Esophagus squamous epithelium (tissue), 5 donors: Measurements from ENCODE around the gene SMURF2. TPM values are rescaled to one million over a fixed set of nuclear protein-coding genes. Genes with fewer than 3 reads are reported as not detected.

Experiments used
- DNase-seq: peaks from one replicate; lab custom pipeline; 2025; lab: John Stamatoyannopoulos, UW
- H3K27ac ChIP-seq, 4 donors: fragments of 200-600 bp; sonication (generic); one replicate each; pipeline ENCODE4 v1.5.1; 2016 to 2019; ENCODE audit warnings: mild to moderate bottlenecking in 1 of 4
- H3K27me3 ChIP-seq, 4 donors: fragments of 200-600 bp; sonication (generic); 1 replicate in 3 of 4; 2 replicates in 1 of 4; pipeline versions ENCODE4 v1.5.1 to v1.6.0; 2017 to 2021; ENCODE audit warnings: antibody characterized with exemption in 1 of 4
- H3K36me3 ChIP-seq, 3 donors: fragments of 200-600 bp; sonication (generic); one replicate each; pipeline ENCODE4 v1.5.1; 2016 to 2019
- H3K4me1 ChIP-seq, 3 donors: fragments of 200-600 bp; sonication (generic); one replicate each; pipeline ENCODE4 v1.5.1; 2017 to 2019
- H3K4me3 ChIP-seq, 4 donors: fragments of 200-600 bp; sonication (generic); 1 replicate in 3 of 4; 2 replicates in 1 of 4; pipeline ENCODE4 v1.5.1; 2016 to 2019; ENCODE audit warnings: mild to moderate bottlenecking in 2 of 4, moderate library complexity in 1 of 4
- H3K9me3 ChIP-seq, 3 donors: fragments of 200-600 bp; sonication (generic); one replicate each; pipeline ENCODE4 v1.5.1; 2016 to 2019
- POLR2A ChIP-seq, 4 donors: fragments of 450-650 bp; IDR thresholded peaks; one replicate each; pipeline ENCODE4 v1.6.1; 2017; ENCODE audit warnings: antibody characterized with exemption in 4 of 4, mild to moderate bottlenecking in 4 of 4, moderate library complexity in 3 of 4
- WGBS, 2 donors: methylation state at CpG; one replicate each; pipeline ENCODE4 v1.1.5; 2018; 5-methylcytosine and 5-hydroxymethylcytosine counted together
- intact Hi-C: fragments of 100-400 bp; cut with DNase I; formaldehyde crosslinking; loops from one replicate; pipeline ENCODE4 v1.15.0; 2022
- total RNA-seq, 4 donors: library from RNA; depleted of rRNA; stranded (reverse); fragments of >200 nt; gene quantifications; one replicate each; pipeline ENCODE4 v1.1.0, GENCODE V29; 2016
- TF ChIP-seq, protein P1 (sequence below), 6 experiments: fragments of 450-650 bp in 4 of 6; fragments of 200-600 bp in 2 of 6; sonication (generic) in 2 of 6; IDR thresholded peaks; one replicate each; pipeline ENCODE4 v1.5.1; 2016 to 2019; ENCODE audit warnings: antibody characterized with exemption in 6 of 6, mild to moderate bottlenecking in 4 of 6, moderate library complexity in 4 of 6
- donor health status: DM: yes; HTN: yes; CAD: no.

The SMURF2 gene
- total RNA-seq, 4 donors from 2014 or later: 7.0 to 22.7 (median 13.0) TPM

DNA sequence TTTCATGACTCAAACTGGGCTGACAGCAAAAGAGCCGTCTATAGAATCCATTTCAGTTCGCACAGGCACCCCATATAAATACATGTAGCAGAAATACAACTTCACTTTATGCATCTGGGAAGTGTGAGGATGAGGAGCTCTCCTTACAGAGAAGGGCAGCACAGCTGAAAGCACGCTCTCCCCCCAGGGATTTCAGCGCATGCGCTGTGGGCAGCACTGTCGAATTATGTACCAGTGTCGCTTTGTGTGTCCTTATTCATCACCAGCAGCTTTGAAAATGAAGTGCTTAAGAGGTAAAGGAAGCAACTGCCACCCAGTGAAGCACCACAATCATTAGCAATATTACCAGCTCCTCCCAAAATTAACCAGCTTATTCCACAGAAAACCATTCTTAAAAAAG lies 115.4 kb downstream of the SMURF2 start:
- WGBS, 2 donors: 88 to 92% methylated on average over 7 of the region's 7 CpGs
- Histone ChIP-seq H3K4me1 (no peaks in the 10 kb centered on the region), H3K9me3 (no peaks in the 10 kb centered on the region)

DNA sequence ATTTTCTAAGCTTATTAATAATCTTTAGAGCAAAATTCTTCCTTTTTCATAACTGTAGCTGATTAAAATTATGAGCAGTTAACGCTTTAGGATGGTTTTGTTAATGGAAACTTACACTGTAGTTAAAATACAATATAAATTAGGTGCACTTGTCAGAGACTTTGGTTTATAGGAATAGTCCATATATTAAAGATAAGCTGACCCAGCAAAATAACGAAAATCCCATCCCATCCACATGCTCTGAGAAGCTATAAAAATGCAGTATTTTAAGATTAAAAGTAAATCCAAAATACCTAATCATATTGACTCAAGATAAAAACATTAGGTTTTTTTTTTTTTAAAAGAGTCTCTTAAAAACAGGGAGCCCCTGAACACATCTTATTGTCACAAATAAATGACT lies 117.4 kb downstream of the SMURF2 start:
- no peak overlapping the region for H3K27ac ChIP-seq
- TF ChIP-seq POLR2A (IDR thresholded peaks at IDR 0.05): no peak
- TF ChIP-seq, protein P1, sequence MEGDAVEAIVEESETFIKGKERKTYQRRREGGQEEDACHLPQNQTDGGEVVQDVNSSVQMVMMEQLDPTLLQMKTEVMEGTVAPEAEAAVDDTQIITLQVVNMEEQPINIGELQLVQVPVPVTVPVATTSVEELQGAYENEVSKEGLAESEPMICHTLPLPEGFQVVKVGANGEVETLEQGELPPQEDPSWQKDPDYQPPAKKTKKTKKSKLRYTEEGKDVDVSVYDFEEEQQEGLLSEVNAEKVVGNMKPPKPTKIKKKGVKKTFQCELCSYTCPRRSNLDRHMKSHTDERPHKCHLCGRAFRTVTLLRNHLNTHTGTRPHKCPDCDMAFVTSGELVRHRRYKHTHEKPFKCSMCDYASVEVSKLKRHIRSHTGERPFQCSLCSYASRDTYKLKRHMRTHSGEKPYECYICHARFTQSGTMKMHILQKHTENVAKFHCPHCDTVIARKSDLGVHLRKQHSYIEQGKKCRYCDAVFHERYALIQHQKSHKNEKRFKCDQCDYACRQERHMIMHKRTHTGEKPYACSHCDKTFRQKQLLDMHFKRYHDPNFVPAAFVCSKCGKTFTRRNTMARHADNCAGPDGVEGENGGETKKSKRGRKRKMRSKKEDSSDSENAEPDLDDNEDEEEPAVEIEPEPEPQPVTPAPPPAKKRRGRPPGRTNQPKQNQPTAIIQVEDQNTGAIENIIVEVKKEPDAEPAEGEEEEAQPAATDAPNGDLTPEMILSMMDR (IDR thresholded peaks at IDR 0.05): no peak
- DNase-seq: no peak
- H3K27me3 ChIP-seq: no peaks in the 10 kb centered on the region
- peaks cover 0 to 90% (median 14%) of the 10 kb centered on the region in 3 donors for H3K36me3 ChIP-seq
- no peaks in the 10 kb centered on the region for H3K9me3 ChIP-seq
- H3K4me3 ChIP-seq: no peak overlapping the region
- 91 to 95% methylated on average over 2 of the region's 2 CpGs for WGBS, 2 donors
- H3K4me1 ChIP-seq: no peaks in the 10 kb centered on the region
- intact Hi-C loops: no loop called here

More for the DNA sequence above, 115.4 kb downstream of the SMURF2 start:
- no peak for DNase-seq
- no peaks in the 10 kb centered on the region for H3K27me3 ChIP-seq
- H3K4me3 ChIP-seq: no peak overlapping the region
- TF ChIP-seq POLR2A (IDR thresholded peaks at IDR 0.05): no peak
- TF ChIP-seq, protein P1 (IDR thresholded peaks at IDR 0.05): no peak
- H3K36me3 ChIP-seq: peaks cover 0 to 92% (median 14%) of the 10 kb centered on the region in 3 donors
- H3K27ac ChIP-seq: no peak overlapping the region
- intact Hi-C loops: no loop called here

DNA sequence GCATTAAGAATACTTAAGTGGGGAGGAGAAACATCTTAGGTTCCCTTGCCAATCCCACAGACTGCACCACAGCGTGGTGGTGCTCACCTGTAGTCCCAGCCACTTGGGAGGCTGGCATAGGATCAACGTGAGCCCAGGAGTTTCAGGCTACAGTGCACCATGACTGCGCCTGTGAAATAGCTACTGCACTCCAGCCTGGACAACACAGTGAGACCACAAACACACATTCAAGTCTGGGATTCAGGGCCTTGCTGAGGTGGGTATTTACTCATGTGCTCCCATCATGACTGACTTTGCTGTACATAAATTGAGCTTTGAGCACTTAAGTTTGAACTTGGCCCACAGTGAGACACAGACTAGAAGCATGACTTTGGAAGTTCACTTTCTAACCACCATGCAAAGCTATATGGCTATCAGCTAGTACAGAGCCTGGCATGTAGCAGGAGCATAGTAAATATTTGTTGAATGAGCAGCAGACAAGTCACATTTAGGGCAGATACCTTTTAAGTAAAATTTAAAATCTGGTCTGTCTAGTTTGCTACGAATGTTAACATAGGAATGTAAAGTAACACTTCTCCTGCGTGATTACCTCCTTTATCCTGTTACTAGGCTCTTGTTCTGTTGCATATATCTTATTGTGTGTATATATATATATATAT lies 121.9 kb downstream of the SMURF2 start:
- no peak for DNase-seq
- H3K27me3 ChIP-seq: no peaks in the 10 kb centered on the region
- 80 to 88% methylated on average over 3 to 4 of the region's 5 CpGs for WGBS, 2 donors
- TF ChIP-seq, protein P1 (IDR thresholded peaks at IDR 0.05): no peak
- H3K27ac ChIP-seq: no peak overlapping the region
- intact Hi-C loops: no loop called here
- no peaks in the 10 kb centered on the region for H3K9me3 ChIP-seq
- no peaks in the 10 kb centered on the region for H3K4me1 ChIP-seq
- H3K36me3 ChIP-seq: peaks cover 0 to 94% (median 18%) of the 10 kb centered on the region in 3 donors
- no peak overlapping the region for H3K4me3 ChIP-seq

DNA sequence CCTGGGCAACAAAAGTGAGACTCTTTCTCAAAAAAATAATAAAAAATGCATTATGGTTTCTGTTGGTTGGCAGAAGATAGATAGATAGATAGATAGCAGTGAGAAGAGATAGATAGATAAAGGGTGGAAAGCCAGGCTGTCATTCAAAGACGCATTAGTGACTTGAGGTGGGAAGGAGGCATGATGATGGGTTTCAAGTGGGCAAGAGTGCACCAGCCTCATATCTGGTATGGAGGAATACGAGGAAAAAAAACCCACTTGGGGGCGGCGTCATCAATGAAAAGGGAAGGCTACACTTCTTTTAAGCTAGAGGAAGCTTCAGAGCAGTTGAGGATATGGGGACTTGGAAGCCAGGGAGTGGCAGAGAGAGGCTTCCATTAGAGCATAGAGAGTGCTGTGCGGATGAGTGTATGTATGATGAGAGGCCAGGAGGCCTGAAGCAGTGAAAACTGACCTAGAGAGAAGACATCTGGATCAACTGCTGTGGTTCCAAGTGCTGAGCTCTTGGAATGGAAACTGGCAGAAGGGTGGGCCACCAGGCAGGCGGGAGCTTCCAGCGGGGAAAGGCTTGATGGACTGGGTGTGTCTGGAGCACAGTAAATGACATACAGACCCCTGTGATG lies 123.5 kb downstream of the SMURF2 start:
- no peak for DNase-seq
- intact Hi-C loops: no loop called here
- Histone ChIP-seq H3K4me3 (no peak overlapping the region), H3K27ac (no peak overlapping the region), H3K4me1 (no peaks in the 10 kb centered on the region), H3K36me3 (peaks cover 0 to 94% (median 21%) of the 10 kb centered on the region in 3 donors), H3K27me3 (no peaks in the 10 kb centered on the region), H3K9me3 (no peaks in the 10 kb centered on the region)
- WGBS, 2 donors: 83 to 87% methylated on average over 7 of the region's 7 CpGs
- TF ChIP-seq POLR2A (IDR thresholded peaks at IDR 0.05): no peak

DNA sequence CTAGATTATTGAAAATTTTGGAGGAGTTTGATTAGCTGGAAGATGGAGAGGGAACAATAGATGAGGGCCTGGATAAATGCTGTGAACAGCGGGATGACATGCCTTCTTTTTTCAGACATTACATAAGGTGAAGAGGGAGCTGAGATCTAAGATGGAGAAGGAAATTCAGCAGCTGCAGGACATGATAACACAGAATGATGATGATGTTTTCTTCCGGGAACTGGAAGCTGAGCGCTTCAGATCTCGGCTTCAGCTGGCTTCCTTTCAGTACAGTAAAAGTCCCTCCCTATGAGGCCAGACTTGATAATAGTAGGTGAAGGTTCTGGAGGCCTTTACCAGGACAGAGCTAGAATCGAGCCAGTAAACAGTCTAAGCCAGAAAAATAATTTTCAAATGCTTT lies 124.6 kb downstream of the SMURF2 start:
- Histone ChIP-seq H3K27me3 (no peaks in the 10 kb centered on the region), H3K4me3 (no peak overlapping the region), H3K36me3 (peaks cover 0 to 96% (median 31%) of the 10 kb centered on the region in 3 donors), H3K4me1 (no peaks in the 10 kb centered on the region), H3K27ac (no peak overlapping the region), H3K9me3 (no peaks in the 10 kb centered on the region)
- DNase-seq: no peak
- WGBS, 2 donors: 73 to 87% methylated on average over 5 of the region's 5 CpGs
- intact Hi-C loops: no loop called here
- TF ChIP-seq POLR2A (IDR thresholded peaks at IDR 0.05): no peak
- TF ChIP-seq, protein P1 (IDR thresholded peaks at IDR 0.05): no peak
